Brain pericyte (primary cell): ENCODE measurements around the gene TMEM163.
"Not testable (repeated sequence)": the region's sequence is repeated elsewhere in the genome, so short reads cannot be mapped to it uniquely, and the experiment has no call there.

Experiments used
- DNase-seq: peaks from one replicate; pipeline ENCODE4 v3.0.0-alpha.2; 2012; ENCODE audit warnings: low read depth, low spot score

The TMEM163 gene

DNA sequence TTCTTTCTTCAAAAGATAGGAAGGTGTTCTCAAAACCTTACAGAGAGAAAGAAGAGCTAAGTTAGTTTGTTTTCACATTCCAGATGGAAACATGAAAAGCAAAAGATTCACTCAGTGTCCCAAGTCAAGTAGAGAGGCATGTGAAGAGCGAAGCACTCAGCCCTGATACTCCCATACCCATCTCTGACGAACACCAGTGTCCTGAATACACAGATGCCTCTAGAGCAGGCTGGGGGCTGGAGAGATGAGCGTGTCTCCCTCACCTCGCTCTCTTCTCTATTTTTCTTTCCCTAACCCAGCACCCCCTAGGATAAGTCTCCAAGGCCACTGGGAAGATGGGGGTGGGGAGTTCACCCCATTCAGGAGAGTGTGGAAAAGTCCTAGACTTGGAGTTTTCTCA is 227.8 kb downstream of the TMEM163 start:
- no peak for DNase-seq

DNA sequence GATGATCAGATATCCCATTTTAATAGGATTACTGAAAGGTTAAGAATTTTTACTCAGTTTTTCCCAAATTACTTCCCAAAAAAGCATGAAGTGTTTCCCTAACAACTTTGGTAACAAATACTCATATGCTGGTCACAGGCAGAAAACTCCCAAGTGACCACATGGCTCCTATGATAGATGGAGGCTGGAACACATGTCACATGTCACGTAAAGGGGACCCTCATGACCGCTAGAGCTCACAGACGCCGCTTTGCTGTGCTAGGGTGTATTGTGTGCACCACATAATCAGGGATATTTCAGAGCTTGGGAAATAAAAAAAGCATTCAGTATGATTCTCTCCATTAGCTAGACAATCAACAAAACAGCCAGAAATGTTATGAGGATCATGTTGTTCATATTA is 228.2 kb downstream of the TMEM163 start:
- no peak for DNase-seq

- no peak for DNase-seq
These were observed 228.9 kb downstream of the TMEM163 start for GRCh38 chr2:134489732-134490384.

DNA sequence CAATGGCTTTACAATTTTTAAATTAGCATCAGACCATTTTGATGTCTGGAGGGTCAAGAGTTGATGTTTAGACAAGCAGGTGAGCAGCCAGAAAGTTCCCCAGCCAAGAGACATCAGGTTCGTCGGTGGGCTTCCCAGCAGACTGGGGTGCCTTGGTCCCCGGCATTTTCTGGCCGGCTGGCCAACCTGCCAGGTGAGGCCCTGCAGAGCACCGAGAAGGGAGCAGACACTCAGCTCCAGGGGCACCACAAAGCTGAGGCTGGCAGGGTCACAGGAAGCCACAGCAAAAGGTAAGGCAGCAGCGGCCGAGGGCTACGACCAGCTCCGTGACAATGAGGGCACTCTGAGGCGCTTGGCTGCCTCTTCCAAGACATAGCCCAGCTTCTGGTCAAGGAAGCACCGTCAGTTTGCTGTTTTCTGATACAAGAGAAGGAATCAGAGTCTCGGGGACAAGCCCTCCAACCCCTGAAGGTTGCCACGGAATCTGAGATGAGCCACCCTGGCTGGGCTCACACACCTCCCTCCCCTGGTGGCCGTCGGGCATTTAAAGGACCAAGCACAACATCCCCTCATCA is 235.9 kb downstream of the TMEM163 start:
- no peak for DNase-seq

GRCh38 chr2:134482131-134482723 is 236.6 kb downstream of the TMEM163 start:
- no peak for DNase-seq

GRCh38 chr2:134479696-134480330 is 239.0 kb downstream of the TMEM163 start:
- DNase-seq, result no peak

- DNase-seq, result not testable (repeated sequence)
These were observed 241.8 kb downstream of the TMEM163 start for GRCh38 chr2:134476982-134477381.

DNA sequence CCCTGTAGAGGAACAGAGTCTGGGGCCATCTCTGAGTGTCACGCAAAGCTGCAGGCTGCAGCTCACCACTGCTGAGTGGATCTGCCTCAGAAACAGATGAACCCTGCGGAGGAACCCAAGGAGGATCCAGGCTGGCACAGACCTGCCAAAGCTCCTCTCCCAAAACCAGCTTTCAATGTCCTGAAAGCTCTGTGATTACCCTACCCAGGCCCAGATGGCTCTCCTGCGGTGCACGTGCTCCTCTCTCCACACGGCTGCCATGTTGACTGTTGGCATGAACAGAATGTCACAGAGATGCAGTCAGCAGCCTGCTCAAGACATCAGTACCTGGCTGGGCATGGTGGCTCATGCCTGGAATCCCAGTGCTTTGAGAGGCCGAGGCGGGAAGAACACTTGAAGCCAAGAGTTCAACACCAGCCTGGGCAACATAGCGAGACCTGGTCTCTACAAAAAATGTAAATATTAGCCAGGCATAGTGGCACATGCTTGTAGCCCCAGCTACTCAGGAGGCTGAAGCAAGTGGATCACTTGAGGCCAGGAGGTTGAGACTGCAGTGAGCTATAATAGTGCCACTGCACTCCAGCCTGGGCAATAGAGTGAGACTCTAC is 248.1 kb downstream of the TMEM163 start:
- DNase-seq, result no peak

DNA sequence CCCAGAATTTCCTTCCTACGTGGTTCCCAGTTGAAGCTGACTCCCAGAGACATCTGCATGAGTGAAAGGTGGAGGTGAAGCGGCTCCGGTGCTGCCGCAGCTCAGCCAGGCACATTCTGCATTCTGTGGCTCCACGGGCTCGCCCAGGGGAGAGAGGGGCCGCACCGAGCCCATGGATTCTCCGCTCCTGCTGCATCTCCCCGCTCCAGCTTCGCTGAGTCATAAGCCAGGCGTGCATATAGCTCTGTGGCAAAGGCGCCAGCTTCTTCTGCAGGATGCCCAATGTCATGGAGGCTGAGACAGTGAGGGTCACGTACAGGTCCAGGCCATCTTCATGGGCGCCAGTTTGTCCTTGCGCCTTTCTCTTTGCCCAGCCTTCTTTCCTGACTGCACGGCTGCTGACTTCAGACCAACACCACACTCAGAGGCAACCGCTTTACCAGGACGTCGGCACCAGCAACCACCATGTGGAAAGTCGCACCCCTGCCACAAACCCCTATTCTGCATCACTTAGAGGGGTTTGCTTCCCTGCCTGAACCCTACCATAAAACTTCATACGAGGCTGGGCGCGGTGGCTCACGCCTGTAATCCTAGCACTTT is 249.2 kb downstream of the TMEM163 start:
- DNase-seq, result no peak

DNA sequence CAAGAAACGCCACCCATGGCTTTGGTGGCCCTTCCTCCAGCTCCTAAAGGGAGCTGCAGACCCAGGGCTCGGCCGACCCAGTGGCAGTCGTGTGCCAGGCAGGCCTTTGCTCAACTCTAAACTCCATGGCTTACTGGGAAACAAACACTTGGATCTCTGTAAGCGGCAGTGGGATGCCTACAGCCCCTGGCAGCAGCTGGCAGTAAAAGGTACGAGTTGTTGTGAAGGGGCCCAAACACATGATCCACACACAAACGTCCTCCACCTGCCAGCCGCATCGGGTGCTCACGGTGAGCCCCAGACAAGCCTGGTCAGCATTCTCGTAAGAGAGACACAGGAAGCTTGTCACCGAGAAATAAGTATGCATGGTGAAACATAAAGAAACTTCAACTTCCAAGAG is 250.0 kb downstream of the TMEM163 start:
- DNase-seq, result no peak

GRCh38 chr2:134468164-134468563 is 250.6 kb downstream of the TMEM163 start:
- DNase-seq, result no peak

- no peak for DNase-seq
These were observed 252.7 kb downstream of the TMEM163 start for GRCh38 chr2:134466141-134466540.

DNA sequence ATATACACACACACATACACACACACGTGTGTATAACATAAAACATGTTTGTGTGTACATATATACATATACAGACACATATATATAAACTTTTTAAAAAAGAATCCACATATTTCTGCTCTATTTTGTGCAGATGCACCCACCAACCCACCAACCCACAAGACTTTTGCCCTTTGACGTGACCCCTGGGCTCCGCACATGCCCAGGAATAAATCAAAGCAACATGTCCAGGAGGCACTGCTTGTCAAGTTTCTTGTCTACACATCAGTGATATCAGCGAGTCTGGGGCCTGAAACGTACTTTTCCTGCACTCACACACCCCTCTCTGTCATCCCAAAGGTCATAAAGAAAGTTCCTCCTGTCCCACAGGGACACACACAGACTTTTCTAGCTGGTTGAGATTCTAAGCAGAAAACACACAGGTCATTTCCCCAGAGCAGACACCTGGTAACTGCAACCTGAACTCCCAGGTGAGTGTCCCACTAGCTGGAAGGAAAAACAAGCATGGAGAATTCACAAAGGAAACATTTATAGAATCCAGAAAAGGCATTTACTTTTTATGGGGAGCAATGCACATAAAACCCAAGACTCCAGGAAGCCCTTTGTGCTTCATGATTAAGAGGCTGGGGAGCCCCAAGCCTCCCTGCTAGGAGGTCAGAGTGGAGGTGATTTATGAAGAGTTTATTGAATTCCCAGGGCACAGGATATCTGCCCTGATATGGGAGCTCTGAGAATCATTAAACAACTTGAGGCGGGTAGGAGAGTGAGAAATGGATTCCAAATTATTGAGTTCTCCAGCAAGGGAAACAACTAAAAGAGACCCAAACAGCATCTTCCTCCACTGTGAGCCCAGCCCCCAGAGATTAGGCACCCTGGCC is 253.3 kb downstream of the TMEM163 start:
- no peak for DNase-seq

- no peak for DNase-seq
These were observed 255.1 kb downstream of the TMEM163 start for GRCh38 chr2:134463699-134464022.

DNA sequence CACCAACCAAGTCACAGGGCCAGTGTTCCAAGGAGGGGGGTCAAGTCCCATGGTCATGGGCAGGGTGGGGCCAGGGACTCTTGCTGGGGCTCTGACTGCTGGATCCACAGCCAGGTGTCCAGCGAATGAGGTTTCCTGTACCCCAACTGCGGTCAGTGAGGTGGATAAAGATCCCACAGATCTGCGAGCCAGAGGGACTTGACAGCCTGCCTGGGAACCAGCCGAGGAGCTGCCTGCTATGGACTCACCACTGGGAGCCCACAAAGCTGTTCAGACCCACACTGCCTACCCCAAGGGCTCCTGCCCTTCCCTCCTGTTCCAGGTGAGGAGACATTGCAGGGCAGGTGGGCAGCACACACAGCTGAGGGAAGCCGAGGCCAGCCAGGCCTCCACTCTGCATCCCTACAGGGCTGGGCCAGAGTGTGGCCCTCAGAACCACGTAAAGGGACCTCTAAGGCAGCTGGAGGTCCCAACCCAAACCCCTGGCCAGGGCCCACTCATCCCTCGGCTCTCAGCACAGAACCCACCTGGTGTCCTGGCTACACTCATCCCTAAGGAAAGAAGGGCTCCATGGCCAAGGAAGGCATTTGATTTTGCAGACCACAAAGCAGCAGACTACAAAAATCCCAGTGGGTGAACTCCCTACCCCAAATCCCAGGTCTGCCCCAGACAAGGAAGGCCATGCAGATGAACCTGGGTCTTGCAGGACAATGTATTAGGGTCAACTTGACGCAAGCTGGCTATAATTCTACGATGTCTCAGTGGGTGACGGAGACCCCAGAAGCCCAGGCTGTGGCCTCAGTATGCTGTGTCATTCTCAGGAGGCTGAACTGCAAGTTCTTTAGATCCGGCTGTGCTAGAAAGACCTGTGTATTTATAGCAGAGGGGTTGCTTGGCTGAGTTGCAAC is 255.8 kb downstream of the TMEM163 start:
- DNase-seq, result no peak

- no peak for DNase-seq
These were observed 256.5 kb downstream of the TMEM163 start for GRCh38 chr2:134462275-134462674.

GRCh38 chr2:134461511-134461910 is 257.3 kb downstream of the TMEM163 start:
- DNase-seq, result no peak

GRCh38 chr2:134460583-134460998 is 258.2 kb downstream of the TMEM163 start:
- no peak for DNase-seq

DNA sequence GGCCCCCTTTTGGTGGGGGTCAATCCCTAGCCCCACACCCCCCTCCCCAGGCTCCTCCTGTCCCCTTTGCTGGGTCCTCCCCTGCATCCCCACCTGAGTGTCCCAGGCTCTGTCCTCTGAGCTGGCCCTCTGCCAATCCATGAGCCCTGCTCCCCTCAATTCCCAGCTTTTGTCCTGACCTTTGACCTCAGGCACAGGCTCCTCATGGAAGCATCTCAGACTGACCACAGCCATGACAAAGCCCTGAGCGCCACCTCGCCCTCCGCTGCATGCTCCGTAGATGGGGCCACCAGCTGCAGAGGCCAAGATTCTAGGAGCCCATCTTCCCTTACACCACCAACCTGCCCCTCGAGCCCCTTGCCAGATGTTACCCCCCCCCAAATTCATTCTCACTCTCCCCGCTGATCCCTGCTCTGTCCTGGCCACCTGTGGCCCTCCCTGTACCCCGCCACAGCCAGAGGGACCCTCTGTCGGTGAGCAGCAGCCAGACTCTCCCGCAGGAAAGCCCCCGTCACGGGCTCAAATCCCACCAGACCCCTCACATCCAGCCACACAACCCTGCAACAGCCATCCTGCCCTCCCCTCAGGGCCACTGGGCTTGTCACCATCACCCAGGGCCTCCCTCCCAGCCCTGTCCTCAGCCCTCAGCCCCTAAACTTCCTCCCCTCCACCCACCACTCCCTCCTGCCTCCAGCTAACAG is 258.9 kb downstream of the TMEM163 start:
- no peak for DNase-seq
